ENCODE measurements around the gene ARHGAP15.

The ARHGAP15 gene

DNA sequence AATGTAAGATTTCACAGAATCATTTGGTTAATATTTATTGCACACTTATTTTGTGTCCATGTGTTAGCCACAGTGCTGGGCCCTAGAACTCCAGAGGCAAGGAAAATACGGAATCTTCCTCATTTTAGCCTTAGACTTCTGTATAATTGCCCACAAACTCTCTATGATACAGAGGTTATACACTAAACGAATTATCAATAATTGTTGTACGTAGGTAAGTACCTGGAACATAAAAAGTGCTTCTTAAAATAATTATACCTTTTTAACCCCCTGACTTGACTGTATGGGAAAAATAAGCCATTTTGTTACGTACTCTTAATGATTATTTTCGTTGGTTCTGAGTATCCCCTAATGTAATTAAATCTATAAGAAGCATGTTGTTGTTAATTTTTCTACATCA lies 119.4 kb downstream of the ARHGAP15 start:
- no peaks in the 10 kb centered on the region for H3K9me2 ChIP-seq (replicated peaks; ENCODE audit: control insufficient read depth, low read length)
- no peaks in the 10 kb centered on the region for H3K27me3 ChIP-seq (ENCODE audit: control insufficient read depth, low read length)
- H4K20me1 ChIP-seq (ENCODE audit: control insufficient read depth, insufficient read depth, low read depth, low read length), result no peaks in the 10 kb centered on the region
- H3K4me2 ChIP-seq (ENCODE audit: low read length), result no peak overlapping the region
- H3K79me2 ChIP-seq (ENCODE audit: control insufficient read depth, low read length), result no peaks in the 10 kb centered on the region
- H3K4me1 ChIP-seq (ENCODE audit: control insufficient read depth, low read length), result peaks cover 6% of the 10 kb centered on the region
- TF ChIP-seq CTCF (IDR thresholded peaks at IDR 0.05; ENCODE audit: low read depth, low read length, poor library complexity, severe bottlenecking) (no peak), EZH2phosphoT487 (IDR thresholded peaks at IDR 0.05; ENCODE audit: borderline replicate concordance, low read length) (no peak)
- no peak overlapping the region for H3K4me3 ChIP-seq (ENCODE audit: low read length)
- peaks cover 4% of the 10 kb centered on the region for H3K36me3 ChIP-seq (ENCODE audit: control insufficient read depth, low read length)
- no peaks in the 10 kb centered on the region for H3F3A ChIP-seq (ENCODE audit: control insufficient read depth, insufficient read depth)
- H3K27ac ChIP-seq (ENCODE audit: low read depth, low read length), result no peak overlapping the region
- H3K9me3 ChIP-seq (ENCODE audit: control insufficient read depth, insufficient read depth, low read length), result no peaks in the 10 kb centered on the region

- TF ChIP-seq EZH2phosphoT487 (IDR thresholded peaks at IDR 0.05; ENCODE audit: borderline replicate concordance, low read length) (no peak), CTCF (IDR thresholded peaks at IDR 0.05; ENCODE audit: low read depth, low read length, poor library complexity, severe bottlenecking) (no peak)
- no peaks in the 10 kb centered on the region for H3F3A ChIP-seq (ENCODE audit: control insufficient read depth, insufficient read depth)
- no peak overlapping the region for H3K4me2 ChIP-seq (ENCODE audit: low read length)
- H4K20me1 ChIP-seq (ENCODE audit: control insufficient read depth, insufficient read depth, low read depth, low read length), result no peaks in the 10 kb centered on the region
- peaks cover 4% of the 10 kb centered on the region for H3K36me3 ChIP-seq (ENCODE audit: control insufficient read depth, low read length)
- no peaks in the 10 kb centered on the region for H3K27me3 ChIP-seq (ENCODE audit: control insufficient read depth, low read length)
- no peaks in the 10 kb centered on the region for H3K9me2 ChIP-seq (replicated peaks; ENCODE audit: control insufficient read depth, low read length)
- H3K79me2 ChIP-seq (ENCODE audit: control insufficient read depth, low read length), result no peaks in the 10 kb centered on the region
- H3K4me1 ChIP-seq (ENCODE audit: control insufficient read depth, low read length), result peaks cover 6% of the 10 kb centered on the region
- no peak overlapping the region for H3K27ac ChIP-seq (ENCODE audit: low read depth, low read length)
- no peak overlapping the region for H3K4me3 ChIP-seq (ENCODE audit: low read length)
- H3K9me3 ChIP-seq (ENCODE audit: control insufficient read depth, insufficient read depth, low read length), result no peaks in the 10 kb centered on the region
These were observed 122.5 kb downstream of the ARHGAP15 start for GRCh38 chr2:143251681-143252080.

GRCh38 chr2:143252138-143252907 lies 123.1 kb downstream of the ARHGAP15 start:
- no peaks in the 10 kb centered on the region for H3K9me2 ChIP-seq (replicated peaks; ENCODE audit: control insufficient read depth, low read length)
- H3K79me2 ChIP-seq (ENCODE audit: control insufficient read depth, low read length), result no peaks in the 10 kb centered on the region
- H3K27ac ChIP-seq (ENCODE audit: low read depth, low read length), result no peak overlapping the region
- no peaks in the 10 kb centered on the region for H3K27me3 ChIP-seq (ENCODE audit: control insufficient read depth, low read length)
- H3K4me2 ChIP-seq (ENCODE audit: low read length), result no peak overlapping the region
- no peak for TF ChIP-seq CTCF (IDR thresholded peaks at IDR 0.05; ENCODE audit: low read depth, low read length, poor library complexity, severe bottlenecking)
- no peak for TF ChIP-seq EZH2phosphoT487 (IDR thresholded peaks at IDR 0.05; ENCODE audit: borderline replicate concordance, low read length)
- no peak overlapping the region for H3K4me3 ChIP-seq (ENCODE audit: low read length)
- no peaks in the 10 kb centered on the region for H4K20me1 ChIP-seq (ENCODE audit: control insufficient read depth, insufficient read depth, low read depth, low read length)
- H3F3A ChIP-seq (ENCODE audit: control insufficient read depth, insufficient read depth), result no peaks in the 10 kb centered on the region
- H3K36me3 ChIP-seq (ENCODE audit: control insufficient read depth, low read length), result peaks cover 4% of the 10 kb centered on the region
- peaks cover 6% of the 10 kb centered on the region for H3K4me1 ChIP-seq (ENCODE audit: control insufficient read depth, low read length)
- H3K9me3 ChIP-seq (ENCODE audit: control insufficient read depth, insufficient read depth, low read length), result no peaks in the 10 kb centered on the region
